Measurements from ENCODE around the gene PTPRCAP.
"Not testable (repeated sequence)": the region's sequence is repeated elsewhere in the genome, so short reads cannot be mapped to it uniquely, and the experiment has no call there.

Gene PTPRCAP

GRCh38 chr11:67431346-67432249 lies 5.9 kb downstream of the PTPRCAP start:
- Histone ChIP-seq H3K4me1 (peaks cover 0 to 36% (median 27%) of the 10 kb centered on the region in 4 donors), H3K27me3 (no peaks in the 10 kb centered on the region), H3K27ac (no peak overlapping the region), H3K9me3 (no peaks in the 10 kb centered on the region), H3K36me3 (peaks cover 34 to 68% (median 63%) of the 10 kb centered on the region in 3 donors), H3K4me3 (no peak overlapping the region)
- TF ChIP-seq, protein P1, sequence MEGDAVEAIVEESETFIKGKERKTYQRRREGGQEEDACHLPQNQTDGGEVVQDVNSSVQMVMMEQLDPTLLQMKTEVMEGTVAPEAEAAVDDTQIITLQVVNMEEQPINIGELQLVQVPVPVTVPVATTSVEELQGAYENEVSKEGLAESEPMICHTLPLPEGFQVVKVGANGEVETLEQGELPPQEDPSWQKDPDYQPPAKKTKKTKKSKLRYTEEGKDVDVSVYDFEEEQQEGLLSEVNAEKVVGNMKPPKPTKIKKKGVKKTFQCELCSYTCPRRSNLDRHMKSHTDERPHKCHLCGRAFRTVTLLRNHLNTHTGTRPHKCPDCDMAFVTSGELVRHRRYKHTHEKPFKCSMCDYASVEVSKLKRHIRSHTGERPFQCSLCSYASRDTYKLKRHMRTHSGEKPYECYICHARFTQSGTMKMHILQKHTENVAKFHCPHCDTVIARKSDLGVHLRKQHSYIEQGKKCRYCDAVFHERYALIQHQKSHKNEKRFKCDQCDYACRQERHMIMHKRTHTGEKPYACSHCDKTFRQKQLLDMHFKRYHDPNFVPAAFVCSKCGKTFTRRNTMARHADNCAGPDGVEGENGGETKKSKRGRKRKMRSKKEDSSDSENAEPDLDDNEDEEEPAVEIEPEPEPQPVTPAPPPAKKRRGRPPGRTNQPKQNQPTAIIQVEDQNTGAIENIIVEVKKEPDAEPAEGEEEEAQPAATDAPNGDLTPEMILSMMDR (IDR thresholded peaks at IDR 0.05), result no peak
- no peak for DNase-seq
- intact Hi-C loops (cut with DNase I; ENCODE audit: low total_unique reads), result no loop called here

- DNase-seq, result no peak
- no peaks in the 10 kb centered on the region for H3K27me3 ChIP-seq
- H3K9me3 ChIP-seq, result no peaks in the 10 kb centered on the region
- H3K4me3 ChIP-seq, result peak overlapping the region in 1 of 2 donors; percentile 63
- TF ChIP-seq, protein P1 (IDR thresholded peaks at IDR 0.05), result no peak
- H3K36me3 ChIP-seq, result peaks cover 34 to 49% (median 47%) of the 10 kb centered on the region in 3 donors
- H3K4me1 ChIP-seq, result peaks cover 0 to 25% (median 18%) of the 10 kb centered on the region in 4 donors
- intact Hi-C loops (cut with DNase I; ENCODE audit: low total_unique reads), result no loop called here
- H3K27ac ChIP-seq, result no peak overlapping the region
These were observed 7.8 kb downstream of the PTPRCAP start for GRCh38 chr11:67429722-67430121.

DNA sequence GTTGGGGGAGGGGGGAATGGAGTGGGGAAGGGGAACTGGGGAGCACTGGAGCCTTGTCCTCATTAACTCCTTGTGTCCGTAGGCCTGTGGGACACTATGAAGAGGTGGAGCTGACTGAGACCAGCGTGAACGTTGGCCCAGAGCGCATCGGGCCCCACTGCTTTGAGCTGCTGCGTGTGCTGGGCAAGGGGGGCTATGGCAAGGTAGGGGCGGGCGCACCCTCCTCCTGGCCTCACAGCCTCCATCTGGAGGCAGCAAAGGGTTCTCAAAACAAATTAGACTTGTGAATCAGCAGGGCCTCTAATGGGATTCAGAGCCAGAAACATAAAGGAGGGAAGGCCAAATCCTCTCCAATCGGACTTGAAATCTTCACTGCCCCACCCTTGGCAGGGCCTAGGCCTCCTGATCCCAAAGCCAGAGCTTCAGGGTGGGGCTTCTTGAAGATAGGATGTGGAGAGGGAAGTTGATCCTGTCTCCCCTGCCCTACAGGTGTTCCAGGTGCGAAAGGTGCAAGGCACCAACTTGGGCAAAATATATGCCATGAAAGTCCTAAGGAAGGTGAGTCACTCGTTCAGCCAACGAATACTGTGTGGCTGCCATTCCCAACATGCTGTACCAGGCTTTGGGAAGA lies 8.3 kb downstream of the PTPRCAP start:
- H3K4me1 ChIP-seq, result peaks cover 0 to 25% (median 18%) of the 10 kb centered on the region in 4 donors
- no peaks in the 10 kb centered on the region for H3K9me3 ChIP-seq
- intact Hi-C loops (cut with DNase I; ENCODE audit: low total_unique reads), result no loop called here
- TF ChIP-seq, protein P1 (IDR thresholded peaks at IDR 0.05), result no peak
- H3K36me3 ChIP-seq, result peaks cover 34 to 44% (median 41%) of the 10 kb centered on the region in 3 donors
- H3K27me3 ChIP-seq, result no peaks in the 10 kb centered on the region
- H3K27ac ChIP-seq, result peak overlapping the region; percentile 84 to 87
- no peak for DNase-seq
- peak overlapping the region; percentile 63 to 77 for H3K4me3 ChIP-seq

GRCh38 chr11:67428052-67429001 lies 9.2 kb downstream of the PTPRCAP start, which contains the start of gene RPS6KB2:
Gene RPS6KB2, plus strand, starts transcription at chr11:67428494. Its CDS starts 52 bp downstream, at chr11:67428546.
- peaks cover 0 to 25% (median 18%) of the 10 kb centered on the region in 4 donors for H3K4me1 ChIP-seq
- H3K27ac ChIP-seq, result peak within 1 kb of the TSS; percentile 84 to 87
- H3K27me3 ChIP-seq, result no peaks in the 10 kb centered on the region
- TF ChIP-seq, protein P1 (IDR thresholded peaks at IDR 0.05), result no peak
- peaks cover 32 to 35% (median 33%) of the 10 kb centered on the region in 3 donors for H3K36me3 ChIP-seq
- DNase-seq, result peak; percentile 99
- intact Hi-C loops (cut with DNase I; ENCODE audit: low total_unique reads), result no loop called here
- peak within 1 kb of the TSS; percentile 63 to 77 for H3K4me3 ChIP-seq
- H3K9me3 ChIP-seq, result no peaks in the 10 kb centered on the region

DNA sequence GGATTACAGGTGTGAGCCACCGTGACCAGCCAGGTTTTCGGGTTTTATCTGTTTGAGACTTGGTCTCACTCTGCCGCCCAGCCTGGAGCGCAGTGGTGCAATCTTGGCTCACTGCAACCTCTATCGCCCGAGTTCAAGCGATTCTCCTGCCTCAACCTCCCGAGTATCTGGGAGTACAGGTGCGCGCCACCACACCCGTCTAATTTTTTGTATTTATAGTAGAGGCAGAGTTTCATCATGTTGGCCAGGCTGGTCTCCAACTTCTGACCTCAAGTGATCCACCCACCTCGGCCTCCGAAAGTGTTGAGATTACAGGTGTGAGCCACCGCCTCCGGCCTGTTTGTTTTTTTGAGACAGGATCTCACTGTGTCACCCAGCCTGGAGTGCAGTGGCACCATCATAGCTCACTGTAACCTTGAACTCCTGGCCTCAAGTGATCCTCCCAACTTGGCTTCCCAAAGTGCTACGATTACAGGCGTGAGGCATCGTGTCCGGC lies 10.1 kb downstream of the PTPRCAP start:
- DNase-seq; intact Hi-C loops (cut with DNase I; ENCODE audit: low total_unique reads); H3K9me3 ChIP-seq; H3K27me3 ChIP-seq: not testable (repeated sequence)
- Histone ChIP-seq H3K36me3 (peaks cover 23 to 26% (median 23%) of the 10 kb centered on the region in 3 donors), H3K4me1 (peaks cover 0 to 25% (median 18%) of the 10 kb centered on the region in 4 donors), H3K4me3 (peak overlapping the region; percentile 63 to 77), H3K27ac (peak overlapping the region; percentile 84 to 87)

Data from tibial artery (tissue), 4 donors.